WTC11 (cell line): ENCODE measurements around the gene MMP24. TPM values are rescaled to one million over a fixed set of nuclear protein-coding genes. Genes with fewer than 3 reads are reported as not detected.

Source experiments
- total RNA-seq: library from RNA; stranded (reverse); gene quantifications from 3 replicates; pipeline ENCODE4 v1.2.3, GENCODE V29; 2021

Gene MMP24
- total RNA-seq, 1 experiment from 2014 or later = 16.8 TPM

Other genes starting within 250 kb of the MMP24 start
- 62.7 to 73.8 TPM (median 68.0 TPM) in 3 replicates for gene TRPC4AP, start 133.9 kb upstream of the MMP24 start, total RNA-seq
- gene EDEM2, start 79.4 kb upstream of the MMP24 start, total RNA-seq = 22.7 to 24.2 TPM (median 24.0 TPM) in 3 replicates
- 20.5 to 29.7 TPM (median 22.2 TPM) in 3 replicates for gene PROCR, start 54.6 kb upstream of the MMP24 start, total RNA-seq
- gene MMP24OS, start 51.4 kb downstream of the MMP24 start, total RNA-seq = 44.0 to 50.6 TPM (median 44.9 TPM) in 3 replicates
- 130 to 157 TPM (median 133 TPM) in 3 replicates for gene EIF6, start 58.1 kb downstream of the MMP24 start, total RNA-seq
- gene FAM83C, start 65.7 kb downstream of the MMP24 start, total RNA-seq = not detected in 3 replicates
- 73.5 to 76.8 TPM (median 75.9 TPM) in 3 replicates for gene UQCC1, start 185.3 kb downstream of the MMP24 start, total RNA-seq
- gene GDF5, start 211.5 kb downstream of the MMP24 start, total RNA-seq = 0.07 TPM in 1 of 3 replicates, not detected in the others
- 63.1 to 66.9 TPM (median 65.8 TPM) in 3 replicates for gene CEP250, start 228.9 kb downstream of the MMP24 start, total RNA-seq